Measurements from ENCODE around the gene NCLN. TPM values are rescaled to one million over a fixed set of nuclear protein-coding genes. Genes with fewer than 3 reads are reported as not detected.
A peak's percentile ranks its signal among the peaks of the same experiment; 100 is the strongest.
"Not testable (repeated sequence)": the region's sequence is repeated elsewhere in the genome, so short reads cannot be mapped to it uniquely, and the experiment has no call there.

NCLN gene
- total RNA-seq, 1 donor, result 53.9 TPM

- peak; percentile 34 to 62 (median 54) for DNase-seq (ENCODE audit: low read depth in 2 of 3, low spot score in 2 of 3)
Observed at GRCh38 chr19:3224346-3225168, 38.8 kb downstream of the NCLN start, which contains the start of gene CELF5. Gene CELF5 (plus strand): TSS chr19:3224661. CDS start chr19:3224740, 79 bp downstream.

- DNase-seq (ENCODE audit: low read depth in 2 of 3, low spot score in 2 of 3), result no peak
Observed at GRCh38 chr19:3225169-3225485, 39.4 kb downstream of the NCLN start.

- DNase-seq (ENCODE audit: low read depth in 2 of 3, low spot score in 2 of 3), result no peak
Observed at GRCh38 chr19:3225677-3226093, 40.0 kb downstream of the NCLN start.

GRCh38 chr19:3227054-3227626 lies 41.4 kb downstream of the NCLN start:
- DNase-seq (ENCODE audit: low read depth in 2 of 3, low spot score in 2 of 3), result no peak

- DNase-seq (ENCODE audit: low read depth in 2 of 3, low spot score in 2 of 3), result no peak
Observed at GRCh38 chr19:3229346-3229743, 43.6 kb downstream of the NCLN start.

GRCh38 chr19:3229888-3230496 lies 44.3 kb downstream of the NCLN start:
- DNase-seq (ENCODE audit: low read depth in 2 of 3, low spot score in 2 of 3), result no peak

- DNase-seq (ENCODE audit: low read depth in 2 of 3, low spot score in 2 of 3), result no peak
Observed at GRCh38 chr19:3231288-3231687, 45.6 kb downstream of the NCLN start.

GRCh38 chr19:3233116-3233515 lies 47.4 kb downstream of the NCLN start:
- DNase-seq (ENCODE audit: low read depth in 2 of 3, low spot score in 2 of 3), result no peak

GRCh38 chr19:3233831-3234230 lies 48.1 kb downstream of the NCLN start:
- no peak for DNase-seq (ENCODE audit: low read depth in 2 of 3, low spot score in 2 of 3)

- DNase-seq (ENCODE audit: low read depth in 2 of 3, low spot score in 2 of 3), result no peak
Observed at GRCh38 chr19:3234800-3235199, 49.1 kb downstream of the NCLN start.

GRCh38 chr19:3235604-3236003 lies 49.9 kb downstream of the NCLN start:
- DNase-seq (ENCODE audit: low read depth in 2 of 3, low spot score in 2 of 3), result not testable (repeated sequence)

GRCh38 chr19:3236272-3236671 lies 50.5 kb downstream of the NCLN start:
- DNase-seq (ENCODE audit: low read depth in 2 of 3, low spot score in 2 of 3), result no peak

- DNase-seq (ENCODE audit: low read depth in 2 of 3, low spot score in 2 of 3), result no peak
Observed at GRCh38 chr19:3238066-3238561, 52.4 kb downstream of the NCLN start.

GRCh38 chr19:3239367-3239766 lies 53.6 kb downstream of the NCLN start:
- DNase-seq (ENCODE audit: low read depth in 2 of 3, low spot score in 2 of 3), result no peak

- peak in 2 of 3 donors; percentile 66 to 87 for DNase-seq (ENCODE audit: low read depth in 2 of 3, low spot score in 2 of 3)
Observed at GRCh38 chr19:3243819-3244700, 58.3 kb downstream of the NCLN start.

- no peak for DNase-seq (ENCODE audit: low read depth in 2 of 3, low spot score in 2 of 3)
Observed at GRCh38 chr19:3245050-3245449, 59.3 kb downstream of the NCLN start.

- DNase-seq (ENCODE audit: low read depth in 2 of 3, low spot score in 2 of 3), result no peak
Observed at GRCh38 chr19:3248728-3249326, 63.1 kb downstream of the NCLN start.

- no peak for DNase-seq (ENCODE audit: low read depth in 2 of 3, low spot score in 2 of 3)
Observed at GRCh38 chr19:3249408-3249807, 63.7 kb downstream of the NCLN start.

- peak in 1 of 3 donors; percentile 42 for DNase-seq (ENCODE audit: low read depth in 2 of 3, low spot score in 2 of 3)
Observed at GRCh38 chr19:3250675-3251074, 64.9 kb downstream of the NCLN start.

- no peak for DNase-seq (ENCODE audit: low read depth in 2 of 3, low spot score in 2 of 3)
Observed at GRCh38 chr19:3251229-3251628, 65.5 kb downstream of the NCLN start.

Measured in hematopoietic multipotent progenitor cell (in vitro differentiated cells).